GM21360 (cell line): ENCODE measurements around the gene PDE8A.
"Not testable (repeated sequence)": the region's sequence is repeated elsewhere in the genome, so short reads cannot be mapped to it uniquely, and the experiment has no call there.

ENCODE experiments used
- ATAC-seq: cut with Tn5 transposase; IDR thresholded peaks from one replicate; pipeline ENCODE4 v1.9.1; 2021; ENCODE audit warnings: mild to moderate bottlenecking, moderate library complexity; ENCODE audit not compliant: unreplicated experiment

Gene PDE8A

DNA sequence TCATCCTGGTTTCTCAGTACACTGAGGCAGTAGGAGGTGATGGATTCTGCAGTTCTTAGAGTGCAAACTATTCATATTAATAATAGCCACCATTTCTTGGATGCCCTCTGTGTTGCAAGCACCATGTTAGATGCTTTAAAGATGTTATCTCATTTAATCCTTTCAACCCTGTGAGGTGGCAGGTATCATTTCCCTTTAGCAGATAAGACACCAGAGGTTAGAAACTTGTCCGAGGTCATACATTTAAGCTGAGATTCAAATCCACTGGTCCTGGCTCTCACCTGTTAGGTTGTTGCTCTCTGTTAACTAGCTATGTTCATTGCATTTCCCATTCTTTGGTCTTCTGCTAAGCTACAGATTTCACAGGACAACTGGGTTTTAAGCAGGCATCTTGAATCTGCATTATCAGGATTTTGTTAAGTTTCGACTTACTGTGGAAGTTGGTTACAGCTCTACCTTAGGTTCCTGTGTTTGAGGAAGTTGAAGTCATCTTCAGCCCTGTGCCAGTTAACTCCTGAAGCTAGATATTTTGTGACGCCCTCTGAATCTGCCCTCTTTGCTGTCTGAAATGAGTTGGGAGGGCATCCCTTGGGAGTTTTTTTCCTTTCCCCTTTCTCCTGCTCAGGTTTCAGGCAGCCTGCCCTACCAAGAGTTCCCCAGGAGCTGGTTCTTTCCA is 6.4 kb downstream of the PDE8A start:
- ATAC-seq = peak; percentile 41

- ATAC-seq = no peak
Observed at GRCh38 chr15:84988909-84989644, 7.4 kb downstream of the PDE8A start.

GRCh38 chr15:84990507-84990906 is 8.9 kb downstream of the PDE8A start:
- no peak for ATAC-seq

- no peak for ATAC-seq
Observed at GRCh38 chr15:84991014-84991712, 9.5 kb downstream of the PDE8A start.

- ATAC-seq = no peak
Observed at GRCh38 chr15:84992157-84992944, 10.7 kb downstream of the PDE8A start.

DNA sequence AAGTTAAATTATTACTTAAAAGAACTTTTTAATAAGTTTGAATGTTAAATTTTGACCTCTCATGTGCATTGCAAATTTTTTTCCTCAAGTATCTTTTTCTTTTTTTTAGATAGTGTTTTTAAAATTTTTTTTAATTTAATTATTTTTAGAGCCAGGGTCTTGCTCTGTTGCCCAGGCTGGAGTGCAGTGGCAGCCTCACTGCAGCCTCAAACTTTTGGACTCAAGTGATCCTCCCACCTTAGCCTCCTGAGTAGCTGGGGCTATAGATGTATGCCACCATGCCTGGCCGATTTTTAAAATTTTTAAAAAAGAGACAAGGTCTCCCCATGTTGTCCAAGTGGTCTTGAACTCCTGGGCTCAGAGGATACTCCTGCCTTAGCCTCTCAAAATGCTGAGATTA is 14.4 kb downstream of the PDE8A start:
- ATAC-seq = no peak

- ATAC-seq = not testable (repeated sequence)
Observed at GRCh38 chr15:84996714-84997113, 15.1 kb downstream of the PDE8A start.

DNA sequence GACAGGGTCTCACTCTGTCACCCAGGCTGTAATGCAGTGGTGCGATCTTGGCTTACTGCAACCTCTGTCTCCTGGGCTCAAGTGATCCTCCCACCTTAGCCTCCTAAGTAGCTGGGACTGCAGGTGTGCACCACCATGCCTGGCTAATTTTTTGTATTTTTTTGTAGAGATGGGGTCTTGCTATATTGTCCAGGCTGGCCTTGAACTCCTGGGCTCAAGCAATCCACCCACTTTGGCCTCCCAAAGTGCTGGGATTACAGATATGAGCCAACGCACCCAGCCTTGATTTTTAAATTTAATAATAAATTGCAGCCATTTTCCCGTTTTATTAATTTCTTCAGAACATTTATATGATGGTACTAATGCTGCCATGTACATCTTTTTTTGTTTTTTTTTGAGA is 15.6 kb downstream of the PDE8A start:
- not testable (repeated sequence) for ATAC-seq

- ATAC-seq = no peak
Observed at GRCh38 chr15:85000189-85000864, 18.7 kb downstream of the PDE8A start.

DNA sequence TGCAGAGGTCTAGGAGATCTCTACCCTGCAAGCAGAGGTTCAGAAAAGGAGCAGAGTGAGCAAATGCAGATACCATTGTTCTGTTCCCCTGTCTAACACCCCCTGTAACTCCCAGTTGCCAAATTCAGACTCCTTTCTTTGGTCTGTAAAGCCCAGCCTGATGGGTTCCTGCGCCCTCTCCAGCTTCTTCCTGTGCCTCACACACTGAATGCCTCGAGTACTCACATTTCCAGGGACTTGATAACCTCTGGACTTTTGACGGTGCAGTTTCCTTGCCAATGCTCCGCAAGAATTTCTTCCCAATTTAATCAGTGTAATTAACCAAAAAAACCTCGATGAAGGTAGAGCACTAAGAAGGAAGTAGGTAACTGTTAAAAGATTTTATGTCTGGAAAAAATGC is 19.3 kb downstream of the PDE8A start:
- no peak for ATAC-seq

GRCh38 chr15:85002517-85002916 is 20.9 kb downstream of the PDE8A start:
- ATAC-seq = no peak

GRCh38 chr15:85003593-85004312 is 22.1 kb downstream of the PDE8A start:
- ATAC-seq = no peak

DNA sequence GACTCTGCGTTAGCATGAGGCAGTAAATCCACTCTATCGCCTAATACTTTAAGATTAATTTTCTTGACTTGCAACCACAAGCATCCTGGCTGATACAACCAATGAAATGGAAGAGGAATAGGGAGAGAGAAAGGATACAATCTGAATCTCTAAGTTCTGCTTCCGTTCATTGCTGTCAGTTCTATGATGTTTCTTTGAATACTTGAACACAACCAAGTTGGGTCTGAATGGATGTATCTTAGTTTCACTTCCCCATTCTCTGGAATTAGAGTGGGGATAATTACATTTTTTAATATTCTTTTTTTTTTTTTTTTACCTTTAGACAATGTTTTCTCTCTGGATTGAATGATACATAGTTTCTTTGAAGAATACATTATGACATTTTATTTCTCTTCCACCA is 22.9 kb downstream of the PDE8A start:
- ATAC-seq = no peak

DNA sequence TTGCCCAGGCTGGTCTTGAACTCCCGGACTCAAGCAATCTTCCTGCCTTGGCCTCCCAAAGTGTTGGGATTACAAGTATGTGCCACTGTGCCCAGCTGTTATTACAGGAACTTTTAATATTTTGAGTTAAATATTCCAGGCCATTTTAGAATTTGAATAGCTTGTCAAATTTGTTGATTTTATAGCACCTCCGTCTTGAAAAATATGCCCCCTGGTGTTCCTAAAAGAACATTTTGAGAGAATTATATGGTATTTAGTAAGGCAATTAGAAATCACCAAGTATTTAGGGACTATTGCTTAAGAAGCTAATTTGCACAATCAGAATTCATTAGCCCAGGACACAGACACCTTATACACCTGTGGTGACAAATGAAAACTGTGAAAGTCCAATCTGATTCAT is 23.7 kb downstream of the PDE8A start:
- no peak for ATAC-seq

DNA sequence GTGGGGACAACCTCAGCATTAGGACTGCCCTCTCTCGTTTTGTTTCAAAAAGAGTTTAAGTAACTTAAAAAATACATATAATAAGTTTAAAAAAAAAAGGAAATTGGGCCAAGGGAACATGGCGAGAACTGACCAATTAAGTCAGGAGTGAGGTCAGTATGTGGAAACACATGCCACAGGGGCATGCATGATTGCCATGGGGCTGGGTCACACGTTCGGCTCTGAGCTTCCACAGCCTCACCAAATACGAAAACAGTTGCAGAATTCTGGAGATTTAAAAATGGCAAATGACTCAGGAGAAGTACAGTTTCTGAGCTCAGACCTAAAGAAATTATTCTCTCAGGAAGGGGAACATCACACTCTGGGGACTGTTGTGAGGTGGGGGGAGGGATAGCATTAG is 24.1 kb downstream of the PDE8A start:
- ATAC-seq = no peak

GRCh38 chr15:85006201-85006600 is 24.5 kb downstream of the PDE8A start:
- no peak for ATAC-seq

- no peak for ATAC-seq
Observed at GRCh38 chr15:85006655-85007054, 25.0 kb downstream of the PDE8A start.

- no peak for ATAC-seq
Observed at GRCh38 chr15:85007137-85007536, 25.5 kb downstream of the PDE8A start.

GRCh38 chr15:85007741-85008397 is 26.2 kb downstream of the PDE8A start:
- no peak for ATAC-seq
